A549 (cell line): ENCODE data around the gene BSDC1.

ENCODE experiments used
- CEBPB ChIP-seq, 2 experiments: fragments of >200 bp in 1 of 2; sonication (Bioruptor Twin) in 1 of 2; formaldehyde crosslinking in 1 of 2; IDR thresholded peaks; 2 replicates each; pipeline ENCODE4 v1.6.1; 2012 to 2016
- MAFK ChIP-seq: fragments of 450-650 bp; IDR thresholded peaks from 2 replicates; pipeline ENCODE4 v1.6.1; 2014; ENCODE audit not compliant: partially characterized antibody
- MAX ChIP-seq: IDR thresholded peaks from 2 replicates; pipeline ENCODE4 v1.6.1; 2012
- POLR2A ChIP-seq: IDR thresholded peaks from 2 replicates; pipeline ENCODE4 v1.6.1; 2012; ENCODE audit warnings: mild to moderate bottlenecking, low read length
- RAD21 ChIP-seq, 2 experiments: fragments of >200 bp in 1 of 2; sonication (Bioruptor Twin) in 1 of 2; formaldehyde crosslinking in 1 of 2; IDR thresholded peaks in 1 of 2; conservative IDR thresholded peaks in 1 of 2; 2 replicates in 1 of 2; 3 replicates in 1 of 2; pipeline ENCODE4 v1.6.1; 2012 to 2018; ENCODE audit warnings: inconsistent platforms in 1 of 2
- RNF2 ChIP-seq: fragments of 200-600 bp; sonication (generic); IDR thresholded peaks from 2 replicates; pipeline ENCODE4 v1.6.1; 2016; ENCODE audit warnings: low read depth, mild to moderate bottlenecking, antibody characterized with exemption, moderate library complexity, borderline replicate concordance
- USF2 ChIP-seq: fragments of 450-650 bp; IDR thresholded peaks from 2 replicates; pipeline ENCODE4 v1.6.1; 2014; ENCODE audit warnings: antibody characterized with exemption
- ZNF302 ChIP-seq: fragments of 250-450 bp; sonication (Bioruptor Pico); IDR thresholded peaks from 2 replicates; pipeline ENCODE4 v1.9.0; 2021; ENCODE audit warnings: inconsistent platforms, mild to moderate bottlenecking, moderate library complexity
- TF ChIP-seq, protein P1 (sequence below): fragments of >200 bp; sonication (Bioruptor Twin); formaldehyde crosslinking; IDR thresholded peaks from 3 replicates; pipeline ENCODE4 v1.5.1; 2016
- TF ChIP-seq, protein P2 (sequence below): fragments of 200-600 bp; sonication (generic); IDR thresholded peaks from 2 replicates; pipeline ENCODE4 v1.6.1; 2016; ENCODE audit warnings: antibody characterized with exemption, mild to moderate bottlenecking, moderate library complexity

DNA sequence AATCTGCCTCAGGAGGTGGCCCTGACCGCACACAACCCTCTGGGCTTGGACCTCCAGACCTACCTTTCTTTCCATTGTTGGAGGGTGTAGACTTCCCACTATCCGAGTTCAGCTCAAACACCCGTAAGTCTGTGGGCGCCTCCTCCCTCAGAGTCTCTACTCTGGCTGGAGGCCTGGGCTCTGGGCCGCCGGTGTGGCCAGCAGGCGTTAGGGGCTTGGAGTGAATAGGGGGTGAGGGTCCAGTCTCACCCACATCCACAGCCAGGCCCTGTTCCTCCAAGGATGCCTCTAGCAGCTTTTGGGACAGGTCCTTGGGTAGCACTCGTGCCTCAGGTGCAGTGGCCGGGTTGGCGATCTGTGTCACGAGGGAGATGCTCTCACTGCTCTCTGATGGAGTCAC, 18.0 kb downstream of the BSDC1 start:
- TF ChIP-seq, protein P1, sequence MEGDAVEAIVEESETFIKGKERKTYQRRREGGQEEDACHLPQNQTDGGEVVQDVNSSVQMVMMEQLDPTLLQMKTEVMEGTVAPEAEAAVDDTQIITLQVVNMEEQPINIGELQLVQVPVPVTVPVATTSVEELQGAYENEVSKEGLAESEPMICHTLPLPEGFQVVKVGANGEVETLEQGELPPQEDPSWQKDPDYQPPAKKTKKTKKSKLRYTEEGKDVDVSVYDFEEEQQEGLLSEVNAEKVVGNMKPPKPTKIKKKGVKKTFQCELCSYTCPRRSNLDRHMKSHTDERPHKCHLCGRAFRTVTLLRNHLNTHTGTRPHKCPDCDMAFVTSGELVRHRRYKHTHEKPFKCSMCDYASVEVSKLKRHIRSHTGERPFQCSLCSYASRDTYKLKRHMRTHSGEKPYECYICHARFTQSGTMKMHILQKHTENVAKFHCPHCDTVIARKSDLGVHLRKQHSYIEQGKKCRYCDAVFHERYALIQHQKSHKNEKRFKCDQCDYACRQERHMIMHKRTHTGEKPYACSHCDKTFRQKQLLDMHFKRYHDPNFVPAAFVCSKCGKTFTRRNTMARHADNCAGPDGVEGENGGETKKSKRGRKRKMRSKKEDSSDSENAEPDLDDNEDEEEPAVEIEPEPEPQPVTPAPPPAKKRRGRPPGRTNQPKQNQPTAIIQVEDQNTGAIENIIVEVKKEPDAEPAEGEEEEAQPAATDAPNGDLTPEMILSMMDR: no peak
- TF ChIP-seq ZNF302 (CRISPR knock-in tag) (no peak), RNF2 (no peak), RAD21 (conservative IDR thresholded peaks at IDR 0.05 in 1 of 2, IDR thresholded peaks at IDR 0.05 in 1 of 2) (no peak), CEBPB (IDR thresholded peaks at IDR 0.05) (no peak), USF2 (no peak), POLR2A (no peak), MAX (no peak), MAFK (no peak)
- TF ChIP-seq, protein P2, sequence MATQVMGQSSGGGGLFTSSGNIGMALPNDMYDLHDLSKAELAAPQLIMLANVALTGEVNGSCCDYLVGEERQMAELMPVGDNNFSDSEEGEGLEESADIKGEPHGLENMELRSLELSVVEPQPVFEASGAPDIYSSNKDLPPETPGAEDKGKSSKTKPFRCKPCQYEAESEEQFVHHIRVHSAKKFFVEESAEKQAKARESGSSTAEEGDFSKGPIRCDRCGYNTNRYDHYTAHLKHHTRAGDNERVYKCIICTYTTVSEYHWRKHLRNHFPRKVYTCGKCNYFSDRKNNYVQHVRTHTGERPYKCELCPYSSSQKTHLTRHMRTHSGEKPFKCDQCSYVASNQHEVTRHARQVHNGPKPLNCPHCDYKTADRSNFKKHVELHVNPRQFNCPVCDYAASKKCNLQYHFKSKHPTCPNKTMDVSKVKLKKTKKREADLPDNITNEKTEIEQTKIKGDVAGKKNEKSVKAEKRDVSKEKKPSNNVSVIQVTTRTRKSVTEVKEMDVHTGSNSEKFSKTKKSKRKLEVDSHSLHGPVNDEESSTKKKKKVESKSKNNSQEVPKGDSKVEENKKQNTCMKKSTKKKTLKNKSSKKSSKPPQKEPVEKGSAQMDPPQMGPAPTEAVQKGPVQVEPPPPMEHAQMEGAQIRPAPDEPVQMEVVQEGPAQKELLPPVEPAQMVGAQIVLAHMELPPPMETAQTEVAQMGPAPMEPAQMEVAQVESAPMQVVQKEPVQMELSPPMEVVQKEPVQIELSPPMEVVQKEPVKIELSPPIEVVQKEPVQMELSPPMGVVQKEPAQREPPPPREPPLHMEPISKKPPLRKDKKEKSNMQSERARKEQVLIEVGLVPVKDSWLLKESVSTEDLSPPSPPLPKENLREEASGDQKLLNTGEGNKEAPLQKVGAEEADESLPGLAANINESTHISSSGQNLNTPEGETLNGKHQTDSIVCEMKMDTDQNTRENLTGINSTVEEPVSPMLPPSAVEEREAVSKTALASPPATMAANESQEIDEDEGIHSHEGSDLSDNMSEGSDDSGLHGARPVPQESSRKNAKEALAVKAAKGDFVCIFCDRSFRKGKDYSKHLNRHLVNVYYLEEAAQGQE: no peak
